ENCODE results near the gene GALNT10.

The GALNT10 gene

GRCh38 chr5:154227090-154227489, 36.6 kb downstream of the GALNT10 start:
- TF ChIP-seq, protein P1, sequence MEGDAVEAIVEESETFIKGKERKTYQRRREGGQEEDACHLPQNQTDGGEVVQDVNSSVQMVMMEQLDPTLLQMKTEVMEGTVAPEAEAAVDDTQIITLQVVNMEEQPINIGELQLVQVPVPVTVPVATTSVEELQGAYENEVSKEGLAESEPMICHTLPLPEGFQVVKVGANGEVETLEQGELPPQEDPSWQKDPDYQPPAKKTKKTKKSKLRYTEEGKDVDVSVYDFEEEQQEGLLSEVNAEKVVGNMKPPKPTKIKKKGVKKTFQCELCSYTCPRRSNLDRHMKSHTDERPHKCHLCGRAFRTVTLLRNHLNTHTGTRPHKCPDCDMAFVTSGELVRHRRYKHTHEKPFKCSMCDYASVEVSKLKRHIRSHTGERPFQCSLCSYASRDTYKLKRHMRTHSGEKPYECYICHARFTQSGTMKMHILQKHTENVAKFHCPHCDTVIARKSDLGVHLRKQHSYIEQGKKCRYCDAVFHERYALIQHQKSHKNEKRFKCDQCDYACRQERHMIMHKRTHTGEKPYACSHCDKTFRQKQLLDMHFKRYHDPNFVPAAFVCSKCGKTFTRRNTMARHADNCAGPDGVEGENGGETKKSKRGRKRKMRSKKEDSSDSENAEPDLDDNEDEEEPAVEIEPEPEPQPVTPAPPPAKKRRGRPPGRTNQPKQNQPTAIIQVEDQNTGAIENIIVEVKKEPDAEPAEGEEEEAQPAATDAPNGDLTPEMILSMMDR (IDR thresholded peaks at IDR 0.05; ENCODE audit: low read depth, low read length), result no peak
- Histone ChIP-seq H3K27me3 (no peaks in the 10 kb centered on the region), H3K36me3 (no peaks in the 10 kb centered on the region), H3K9me3 (no peaks in the 10 kb centered on the region), H3K4me3 (ENCODE audit: low read depth, low read length) (no peak overlapping the region), H3K4me1 (no peaks in the 10 kb centered on the region; the same call in 1 of the 2 replicates)
- DNase-seq, result no peak

DNA sequence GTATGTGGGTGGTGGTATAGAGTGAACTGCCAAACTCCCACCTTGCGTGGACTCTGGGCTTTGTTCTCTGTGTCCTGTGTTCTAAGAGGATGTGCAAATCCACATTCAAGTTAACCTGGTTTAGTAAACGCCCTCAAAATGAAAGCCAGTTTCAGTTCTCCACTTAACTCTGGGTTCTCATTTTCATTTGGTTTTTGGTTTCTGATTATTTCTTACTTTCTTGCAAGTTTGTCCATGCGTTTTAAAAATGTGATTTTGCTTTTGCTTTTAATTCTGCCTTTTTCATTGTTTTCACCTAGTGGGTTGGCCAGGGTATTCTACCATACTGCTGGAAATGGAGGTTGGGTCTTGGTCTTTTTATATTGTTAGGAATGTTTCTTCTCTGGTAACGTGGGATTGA, 38.2 kb downstream of the GALNT10 start:
- DNase-seq, result no peak
- Histone ChIP-seq H3K27me3 (no peaks in the 10 kb centered on the region), H3K36me3 (no peaks in the 10 kb centered on the region), H3K9me3 (no peaks in the 10 kb centered on the region), H3K4me1 (no peaks in the 10 kb centered on the region), H3K4me3 (ENCODE audit: low read depth, low read length) (no peak overlapping the region)
- TF ChIP-seq, protein P1 (IDR thresholded peaks at IDR 0.05; ENCODE audit: low read depth, low read length), result no peak

DNA sequence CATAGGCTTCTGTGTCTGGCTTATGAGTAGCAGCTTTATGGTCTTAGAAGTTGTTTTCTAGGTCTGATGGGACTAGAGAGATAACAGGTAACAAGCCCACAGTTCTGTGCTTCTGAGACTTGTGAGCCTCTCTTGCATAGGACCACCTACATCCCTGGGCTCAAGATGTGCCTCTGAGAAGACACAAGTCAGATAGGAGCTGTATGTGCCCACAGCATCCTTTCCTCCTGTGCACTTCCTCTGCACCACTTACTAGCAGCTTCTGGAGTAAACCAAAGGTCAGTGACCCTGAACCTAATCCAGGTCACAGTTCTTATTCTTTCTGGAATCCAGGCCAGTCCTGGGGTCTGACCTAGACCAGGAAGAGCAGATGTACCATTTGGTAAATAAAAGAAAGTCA, 40.0 kb downstream of the GALNT10 start:
- TF ChIP-seq, protein P1 (IDR thresholded peaks at IDR 0.05; ENCODE audit: low read depth, low read length), result no peak
- Histone ChIP-seq H3K36me3 (no peaks in the 10 kb centered on the region), H3K9me3 (no peaks in the 10 kb centered on the region), H3K27me3 (no peaks in the 10 kb centered on the region), H3K4me1 (no peaks in the 10 kb centered on the region), H3K4me3 (ENCODE audit: low read depth, low read length) (no peak overlapping the region)
- no peak for DNase-seq

GRCh38 chr5:154234551-154234950, 44.0 kb downstream of the GALNT10 start:
- Histone ChIP-seq H3K27me3 (no peaks in the 10 kb centered on the region), H3K4me3 (ENCODE audit: low read depth, low read length) (no peak overlapping the region), H3K36me3 (no peaks in the 10 kb centered on the region), H3K9me3 (no peaks in the 10 kb centered on the region), H3K4me1 (no peaks in the 10 kb centered on the region)
- TF ChIP-seq, protein P1 (IDR thresholded peaks at IDR 0.05; ENCODE audit: low read depth, low read length), result no peak
- no peak for DNase-seq

- H3K36me3 ChIP-seq, result no peaks in the 10 kb centered on the region
- no peak for DNase-seq
- H3K9me3 ChIP-seq, result no peaks in the 10 kb centered on the region
- no peaks in the 10 kb centered on the region for H3K4me1 ChIP-seq
- H3K27me3 ChIP-seq, result no peaks in the 10 kb centered on the region
- H3K4me3 ChIP-seq (ENCODE audit: low read depth, low read length), result no peak overlapping the region
- TF ChIP-seq, protein P1 (IDR thresholded peaks at IDR 0.05; ENCODE audit: low read depth, low read length), result no peak
These were observed 45.5 kb downstream of the GALNT10 start for GRCh38 chr5:154236011-154236410.

DNA sequence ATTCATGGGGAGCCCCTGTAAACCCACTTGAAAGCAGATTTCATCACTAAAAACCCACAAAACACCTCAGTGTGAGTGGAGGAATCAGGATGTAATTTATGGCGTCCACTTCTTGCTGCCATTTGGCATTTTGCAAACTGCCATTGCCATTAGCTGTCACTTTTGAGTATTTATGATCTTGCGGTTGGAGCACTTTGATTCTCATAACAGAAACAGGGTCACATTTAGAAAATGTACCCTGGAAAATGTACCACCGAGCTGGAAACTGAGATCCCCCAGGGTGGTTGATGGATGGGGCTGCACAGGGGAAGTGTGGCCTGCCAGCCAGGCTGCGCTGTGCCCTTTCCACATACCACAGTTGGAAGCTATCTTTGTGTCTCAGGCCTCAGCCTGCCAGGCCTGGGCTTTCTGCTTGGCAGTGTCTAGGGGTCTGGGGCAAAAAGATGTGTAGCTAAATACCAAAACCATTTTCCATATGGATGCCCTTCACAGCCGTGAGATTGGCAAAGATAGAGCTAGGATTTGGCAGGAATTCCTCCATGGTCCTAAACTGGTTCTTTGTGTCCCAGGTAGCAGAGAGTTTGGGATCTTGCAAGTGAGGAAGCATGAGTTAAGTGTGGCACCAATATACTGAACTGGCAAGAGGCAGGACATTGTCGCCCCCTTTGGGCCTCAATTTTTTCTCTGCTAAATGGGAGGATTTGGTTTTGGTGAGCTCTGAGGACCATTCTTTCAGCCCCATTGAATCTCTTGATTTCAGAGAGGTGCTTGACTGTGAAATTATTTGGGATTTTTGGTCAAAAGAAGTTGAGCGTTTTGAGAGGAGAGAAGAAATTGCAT, 46.2 kb downstream of the GALNT10 start:
- H3K4me1 ChIP-seq, result no peaks in the 10 kb centered on the region
- no peaks in the 10 kb centered on the region for H3K9me3 ChIP-seq
- H3K27me3 ChIP-seq, result no peaks in the 10 kb centered on the region

More for the DNA sequence above, 46.2 kb downstream of the GALNT10 start:
- Histone ChIP-seq H3K36me3 (no peaks in the 10 kb centered on the region), H3K4me3 (ENCODE audit: low read depth, low read length) (no peak overlapping the region)
- DNase-seq, result no peak
- TF ChIP-seq, protein P1 (IDR thresholded peaks at IDR 0.05; ENCODE audit: low read depth, low read length), result no peak

Measured in BE2C (cell line).